ENCODE data around the gene UBC. TPM values are rescaled to one million over a fixed set of nuclear protein-coding genes. Genes with fewer than 3 reads are reported as not detected.
"Not testable (repeated sequence)": the region's sequence is repeated elsewhere in the genome, so short reads cannot be mapped to it uniquely, and the experiment has no call there.

The UBC gene
- total RNA-seq, 1 donor from 2014 or later = 859 TPM

DNA sequence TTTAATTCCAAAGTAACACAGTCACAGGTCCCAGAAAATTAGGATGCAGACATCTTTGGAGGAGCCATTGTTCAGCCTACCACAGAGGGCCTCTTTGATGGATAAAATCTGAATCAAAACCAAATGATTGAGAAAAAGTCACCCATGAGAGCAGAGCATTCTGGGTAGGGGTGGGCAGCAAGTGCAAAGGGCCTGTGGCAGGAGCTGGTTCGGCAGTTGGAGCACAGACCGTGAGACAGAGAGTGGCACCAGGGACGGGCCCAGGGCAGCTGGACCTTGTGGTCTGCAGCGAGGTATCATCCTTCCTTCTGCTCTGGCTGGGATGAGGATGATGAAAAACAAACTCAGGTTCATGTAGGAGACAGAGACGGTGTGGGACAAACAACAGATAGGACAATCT, 18.0 kb downstream of the UBC start:
- intact Hi-C loops (cut with micrococcal nuclease) = no loop called here

GRCh38 chr12:124893792-124894516, 20.5 kb downstream of the UBC start:
- intact Hi-C loops (cut with micrococcal nuclease) = no loop called here

DNA sequence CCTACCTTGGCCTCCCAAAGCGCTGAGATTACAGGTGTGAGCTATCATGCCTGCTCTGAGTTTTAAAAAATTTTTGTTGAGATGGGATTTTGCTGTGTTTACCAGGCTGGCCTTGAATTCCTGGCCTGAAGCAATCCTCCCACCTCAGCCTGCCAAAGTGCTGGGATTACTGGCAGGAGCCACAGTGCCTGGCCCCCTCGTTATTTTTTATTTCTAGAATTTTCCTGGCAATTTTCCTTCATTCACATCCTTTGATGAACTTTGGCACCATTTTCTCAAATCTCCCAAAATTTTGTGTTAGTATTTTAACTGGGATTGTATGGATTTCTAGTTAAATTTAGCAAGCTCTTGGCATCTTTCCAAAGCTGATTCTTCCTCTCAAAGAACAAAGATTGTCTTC, 26.2 kb downstream of the UBC start:
- intact Hi-C loops (cut with micrococcal nuclease) = no loop called here

GRCh38 chr12:124887766-124888165, 26.7 kb downstream of the UBC start:
- intact Hi-C loops (cut with micrococcal nuclease) = not testable (repeated sequence)

DNA sequence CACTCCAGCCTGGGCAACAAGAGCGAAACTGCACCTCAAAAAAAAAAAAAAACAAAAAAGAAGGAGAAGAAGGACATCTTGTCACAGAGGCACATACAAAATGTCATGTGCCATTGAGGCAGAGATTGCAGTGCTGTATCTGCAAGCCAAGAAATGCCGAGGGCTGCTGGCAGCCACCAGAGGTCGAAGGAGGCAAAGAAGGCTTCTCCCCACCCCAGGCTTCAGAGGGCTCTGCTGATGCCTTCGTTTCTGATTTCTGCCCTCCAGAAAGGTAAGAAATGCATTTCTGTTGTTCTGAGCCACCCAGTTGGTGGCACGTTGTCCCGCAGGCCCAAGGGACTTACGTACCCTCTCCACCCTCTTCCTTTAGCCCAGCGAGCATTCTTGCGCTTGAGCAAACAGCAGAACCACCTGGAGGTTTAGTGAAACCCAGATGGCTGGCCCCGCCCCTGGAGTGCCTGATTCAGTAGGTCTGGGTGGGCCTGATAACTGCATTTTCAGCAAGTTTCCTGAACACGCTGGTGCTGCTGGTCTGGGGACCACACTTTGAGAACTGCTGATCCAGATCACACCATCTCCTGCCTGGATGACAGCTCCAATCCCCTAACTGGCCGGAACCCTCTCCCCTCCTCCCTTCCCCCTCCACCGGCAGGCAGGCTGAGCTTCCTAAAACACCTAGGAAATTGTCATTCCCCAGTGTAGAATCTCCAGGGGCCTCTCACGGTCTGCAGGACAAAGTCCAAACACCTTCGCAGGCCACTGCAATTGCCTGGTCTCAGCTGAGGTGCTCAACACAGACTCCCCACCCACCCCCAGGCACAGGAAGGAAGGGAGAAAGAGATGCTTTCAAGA, 29.6 kb downstream of the UBC start:
- intact Hi-C loops (cut with micrococcal nuclease) = no loop called here

- intact Hi-C loops (cut with micrococcal nuclease) = no loop called here
Observed at GRCh38 chr12:124883263-124884130, 31.0 kb downstream of the UBC start.

- intact Hi-C loops (cut with micrococcal nuclease) = no loop called here
Observed at GRCh38 chr12:124881123-124881522, 33.3 kb downstream of the UBC start.

- intact Hi-C loops (cut with micrococcal nuclease) = not testable (repeated sequence)
Observed at GRCh38 chr12:124880335-124880734, 34.1 kb downstream of the UBC start.

DNA sequence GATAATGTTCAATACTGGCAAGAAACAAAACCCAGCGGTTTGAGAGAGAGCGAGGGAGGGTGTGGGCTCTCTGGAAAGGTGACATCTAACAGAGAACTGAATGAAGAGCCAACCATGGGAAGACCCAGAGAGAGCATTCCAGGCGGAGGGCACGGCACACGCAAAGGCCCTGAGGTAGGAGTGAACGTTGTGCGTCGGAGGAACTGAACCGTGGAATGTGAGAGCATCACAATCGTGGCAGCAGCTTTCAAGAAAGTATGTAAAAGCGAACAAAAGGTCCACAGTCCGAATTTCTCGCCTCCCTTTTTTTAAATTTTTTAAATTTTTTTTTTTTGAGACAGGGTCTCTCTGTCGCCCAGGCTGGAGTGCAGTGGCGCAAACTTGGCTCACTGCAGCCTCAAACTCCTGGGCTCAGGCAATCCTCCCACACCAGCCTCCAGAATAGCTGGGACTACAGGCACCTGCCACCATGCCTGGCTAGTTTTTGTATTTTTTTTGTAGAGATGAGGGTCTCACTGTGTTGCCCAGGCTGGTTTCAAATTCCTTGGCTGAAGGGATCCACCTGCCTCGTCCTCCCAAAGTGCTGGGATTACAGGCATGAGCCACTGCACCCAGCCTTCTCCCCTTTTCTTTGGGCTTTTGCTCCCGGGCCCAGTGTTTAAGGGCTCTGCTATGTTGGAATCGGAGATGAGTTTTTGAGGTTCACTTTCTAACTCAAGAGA, 35.5 kb downstream of the UBC start:
- intact Hi-C loops (cut with micrococcal nuclease) = no loop called here

- intact Hi-C loops (cut with micrococcal nuclease) = no loop called here
Observed at GRCh38 chr12:124877423-124877822, 37.0 kb downstream of the UBC start.

- intact Hi-C loops (cut with micrococcal nuclease) = no loop called here
Observed at GRCh38 chr12:124876171-124876570, 38.3 kb downstream of the UBC start.

DNA sequence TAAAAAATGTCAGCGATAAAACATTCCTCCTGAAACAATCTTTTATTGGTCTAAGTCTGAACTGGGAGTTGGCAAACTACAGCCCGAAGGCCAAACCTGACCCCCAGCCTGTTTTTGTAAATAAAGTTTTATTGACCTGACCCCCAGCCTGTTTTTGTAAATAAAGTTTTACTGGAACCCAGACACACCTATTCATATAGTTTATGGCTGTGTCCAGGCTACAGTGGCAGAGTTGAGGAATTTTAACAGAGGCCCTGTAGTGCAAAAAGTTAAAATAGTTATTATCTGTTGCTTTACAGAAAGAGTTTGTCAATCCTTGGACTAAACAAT, 38.7 kb downstream of the UBC start:
- intact Hi-C loops (cut with micrococcal nuclease) = no loop called here

- intact Hi-C loops (cut with micrococcal nuclease) = no loop called here
Observed at GRCh38 chr12:124874988-124875802, 39.3 kb downstream of the UBC start.

- intact Hi-C loops (cut with micrococcal nuclease) = no loop called here
Observed at GRCh38 chr12:124874188-124874587, 40.3 kb downstream of the UBC start.

GRCh38 chr12:124872068-124872719, 42.3 kb downstream of the UBC start:
- intact Hi-C loops (cut with micrococcal nuclease) = no loop called here

DNA sequence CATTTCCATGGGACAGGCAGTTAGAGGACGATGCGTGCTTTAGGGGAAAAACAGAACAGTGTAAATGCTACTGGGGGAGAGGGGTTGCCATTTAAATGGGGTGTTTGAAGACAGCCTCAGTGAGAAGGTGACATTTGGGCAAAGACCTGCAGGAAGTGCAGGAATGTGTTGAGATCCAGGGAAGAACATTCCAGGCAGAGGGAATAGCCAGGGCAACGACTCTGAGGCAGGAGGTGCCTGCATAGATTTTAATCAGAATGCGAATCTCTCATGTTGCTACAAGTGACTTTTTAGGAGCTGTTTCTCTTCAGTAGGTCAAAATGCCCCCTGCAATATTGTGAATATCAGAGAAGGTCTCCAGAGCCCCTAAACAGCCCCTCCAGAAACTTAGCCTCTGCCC, 43.2 kb downstream of the UBC start:
- intact Hi-C loops (cut with micrococcal nuclease) = no loop called here

DNA sequence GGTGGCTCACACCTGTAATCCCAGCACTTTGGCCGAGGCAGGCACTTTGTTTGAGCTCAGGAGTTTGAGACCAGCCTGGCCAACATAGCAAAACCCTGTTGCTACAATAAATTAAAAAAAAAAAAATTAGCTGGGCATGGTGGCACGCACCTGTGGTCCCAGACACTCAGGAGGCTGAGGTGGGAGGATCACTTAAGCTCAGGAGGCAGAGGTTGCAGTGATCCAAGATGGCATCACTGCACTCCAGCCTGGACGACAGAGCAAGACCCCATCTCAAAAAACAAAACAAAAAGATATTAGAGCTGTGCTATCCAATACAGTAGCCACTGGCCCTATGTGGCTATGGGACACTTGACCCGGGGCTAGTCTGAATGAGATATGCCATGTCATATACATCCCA, 43.9 kb downstream of the UBC start:
- intact Hi-C loops (cut with micrococcal nuclease) = no loop called here

DNA sequence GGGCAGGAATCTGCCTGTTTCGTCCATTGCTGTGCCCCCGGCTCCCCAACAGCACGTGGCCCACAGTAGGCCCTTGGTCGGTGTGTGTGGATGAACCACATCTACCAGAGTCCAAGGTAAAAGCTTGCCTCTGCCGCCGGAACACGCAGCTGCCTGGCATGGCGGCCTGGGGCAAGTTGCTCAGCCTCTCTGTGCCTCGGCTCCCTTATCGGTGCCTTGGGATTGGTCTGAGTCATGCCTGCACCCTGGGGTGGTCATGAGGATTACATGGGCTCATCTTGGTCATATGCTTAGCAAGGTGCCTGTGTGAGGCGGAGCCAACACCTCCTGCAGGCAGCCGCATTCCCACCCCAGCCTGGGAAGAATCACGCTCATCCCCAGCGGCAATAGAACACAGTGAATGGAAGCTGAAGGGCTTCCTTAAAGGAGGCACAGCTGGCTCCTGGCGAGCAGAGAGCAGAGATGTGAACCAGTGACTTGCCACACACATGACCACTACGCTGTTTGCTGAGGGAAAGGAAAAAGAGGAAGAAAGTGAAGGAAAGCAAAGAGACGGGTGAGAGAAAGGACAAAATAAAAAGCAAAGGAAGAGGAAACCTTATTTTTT, 45.3 kb downstream of the UBC start:
- intact Hi-C loops (cut with micrococcal nuclease) = no loop called here

GRCh38 chr12:124868252-124869058, 46.0 kb downstream of the UBC start:
- intact Hi-C loops (cut with micrococcal nuclease) = no loop called here
